ENCODE data around the gene TCFL5.

Gene TCFL5

GRCh38 chr20:62821726-62822210 is 39.9 kb downstream of the TCFL5 start (continued):
- 0 out of 2 replicates have a peak, but pooled peaks have one; percentile 2 for TF ChIP-seq PRDM10 (tag by site-specific recombination; IDR thresholded peaks at IDR 0.05)
- TF ChIP-seq ZNF423 (tag by site-specific recombination; IDR thresholded peaks at IDR 0.05), result no peak
- TF ChIP-seq SCRT1 (tag by site-specific recombination; IDR thresholded peaks at IDR 0.05; ENCODE audit: borderline replicate concordance), result no peak

- no peaks in the 10 kb centered on the region for H3K9me3 ChIP-seq (ENCODE audit: control insufficient read depth, insufficient read depth, low read depth, low read length)
- POLR2A ChIA-PET, result no interaction called here
- TF ChIP-seq ZNF639 (tag by site-specific recombination; IDR thresholded peaks at IDR 0.05), result no peak
- TF ChIP-seq ZBTB26 (tag by site-specific recombination; optimal IDR thresholded peaks at IDR 0.05), result no peak
- TF ChIP-seq ZNF629 (tag by site-specific recombination; IDR thresholded peaks at IDR 0.05), result 0 out of 2 replicates have a peak, but pooled peaks have one; percentile 43
- 0 out of 2 replicates have a peak, but pooled peaks have one; percentile 25 for TF ChIP-seq ZFHX2 (tag by site-specific recombination; conservative IDR thresholded peaks at IDR 0.05)
- peak; percentile 11; the same call in 1 of the 2 replicates for TF ChIP-seq ZBTB8A (tag by site-specific recombination; IDR thresholded peaks at IDR 0.05)
- peak; percentile 63 for TF ChIP-seq ATF2 (tag by site-specific recombination; IDR thresholded peaks at IDR 0.05; ENCODE audit: low read depth)
- TF ChIP-seq KLF1 (tag by site-specific recombination; IDR thresholded peaks at IDR 0.05), result 0 out of 2 replicates have a peak, but pooled peaks have one; percentile 1
- TF ChIP-seq PRDM10 (tag by site-specific recombination; IDR thresholded peaks at IDR 0.05), result peak; percentile 46; the same call in 1 of the 2 replicates
- TF ChIP-seq GLIS2 (tag by site-specific recombination; IDR thresholded peaks at IDR 0.05), result peak; percentile 41; the same call in 1 of the 2 replicates
- H3K36me3 ChIP-seq (ENCODE audit: control insufficient read depth in 2 of 2, insufficient read depth in 1 of 2, low read length in 2 of 2), result no peaks in the 10 kb centered on the region
- no peak overlapping the region for H3K4me3 ChIP-seq (ENCODE audit: low read depth, low read length)
- H3K4me1 ChIP-seq (ENCODE audit: control insufficient read depth, insufficient read depth, low read length), result peaks cover 5% of the 10 kb centered on the region; the same call in 1 of the 2 replicates
- no peak overlapping the region for H3K27ac ChIP-seq (ENCODE audit: extremely low read depth, low read depth, low read length)
- CTCF ChIA-PET, result interaction anchor here (1.4 kb wide), 1 partner anchor 12 kb away, joined by 6 read pairs; no protein-coding TSS in a partner anchor
Measured at GRCh38 chr20:62820962-62821725, 40.5 kb downstream of the TCFL5 start.
